ENCODE measurements around the gene GID8.

GRCh38 chr20:62890444-62890843 is 47.5 kb upstream of the GID8 start:
- TF ChIP-seq CTCF (IDR thresholded peaks at IDR 0.05) (no peak), POLR2A (IDR thresholded peaks at IDR 0.05; ENCODE audit: low read depth) (no peak), POLR2AphosphoS5 (IDR thresholded peaks at IDR 0.05) (no peak)

Measured in esophagus muscularis mucosa (tissue), 3 donors.